ENCODE results near the gene C21orf58. TPM values are rescaled to one million over a fixed set of nuclear protein-coding genes. Genes with fewer than 3 reads are reported as not detected.

C21orf58 gene
- total RNA-seq, 1 experiment from 2014 or later, result 10.8 TPM

DNA sequence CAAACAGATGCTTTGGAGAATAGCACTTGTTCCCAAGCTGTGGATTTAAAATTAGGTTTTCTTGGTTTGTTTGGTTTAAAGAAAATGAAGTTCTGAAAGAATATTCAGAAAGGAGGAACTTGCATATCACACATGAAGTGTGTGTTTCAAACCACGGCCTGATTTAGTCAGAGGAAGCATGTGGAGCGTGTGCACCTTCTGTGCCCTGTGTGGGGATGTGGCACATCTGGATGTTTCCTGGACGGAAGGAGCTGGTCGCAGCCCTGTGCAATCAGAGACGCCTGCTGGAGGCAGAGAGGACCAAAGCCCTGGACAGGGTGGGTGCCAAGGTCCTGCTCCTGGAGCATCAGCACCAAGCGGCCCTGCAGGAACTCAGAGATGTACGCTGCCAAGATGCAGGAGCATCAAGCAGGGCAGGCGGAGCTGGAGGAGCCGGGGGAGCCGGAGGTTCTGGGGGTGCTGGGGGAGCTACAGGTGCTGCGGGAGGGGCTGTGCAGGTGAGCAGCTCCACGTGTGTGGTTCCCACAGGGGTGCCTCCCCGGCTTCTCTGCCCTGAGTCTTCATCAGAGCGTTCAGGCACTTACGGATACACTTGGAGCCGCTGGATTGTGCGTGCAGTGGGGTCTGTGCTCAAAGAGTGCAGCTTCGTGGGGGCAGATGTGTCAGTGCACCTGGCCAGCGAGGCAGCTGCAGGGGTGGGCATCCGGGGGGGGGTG is 46.0 kb upstream of the C21orf58 start:
- POLR2A ChIA-PET, result no interaction called here
- BruUV-seq (replicated peaks), result no TSS peak

More for the DNA sequence above, 46.0 kb upstream of the C21orf58 start:
- H3K4me2 ChIP-seq (ENCODE audit: low read length), result no peak overlapping the region
- no peaks in the 10 kb centered on the region for H3K9me2 ChIP-seq (ENCODE audit: insufficient read depth)
- TF ChIP-seq EGR1 (IDR thresholded peaks at IDR 0.05; ENCODE audit: low read depth) (no peak), TCF7L2 (IDR thresholded peaks at IDR 0.05; ENCODE audit: borderline replicate concordance, extremely low read depth, insufficient read depth, insufficient read length) (no peak), FOSL1 (IDR thresholded peaks at IDR 0.05; ENCODE audit: low read depth) (no peak), POLR2A (IDR thresholded peaks at IDR 0.05; ENCODE audit: borderline replicate concordance, extremely low read depth, insufficient read depth, insufficient read length) (no peak), SIN3A (IDR thresholded peaks at IDR 0.05; ENCODE audit: low read depth) (no peak), JUND (IDR thresholded peaks at IDR 0.05) (no peak), YY1 (IDR thresholded peaks at IDR 0.05; ENCODE audit: extremely low read depth, insufficient replicate concordance, low read depth, low read length) (no peak), RAD21 (IDR thresholded peaks at IDR 0.05; ENCODE audit: low read depth) (no peak), SP1 (IDR thresholded peaks at IDR 0.05; ENCODE audit: low read depth) (no peak), ATF3 (IDR thresholded peaks at IDR 0.05) (no peak), POLR2AphosphoS5 (IDR thresholded peaks at IDR 0.05; ENCODE audit: low read depth, low read length) (no peak), ELF1 (IDR thresholded peaks at IDR 0.05; ENCODE audit: borderline replicate concordance, low read depth) (no peak), ZFX (IDR thresholded peaks at IDR 0.05) (no peak)
- TF ChIP-seq, protein P1, sequence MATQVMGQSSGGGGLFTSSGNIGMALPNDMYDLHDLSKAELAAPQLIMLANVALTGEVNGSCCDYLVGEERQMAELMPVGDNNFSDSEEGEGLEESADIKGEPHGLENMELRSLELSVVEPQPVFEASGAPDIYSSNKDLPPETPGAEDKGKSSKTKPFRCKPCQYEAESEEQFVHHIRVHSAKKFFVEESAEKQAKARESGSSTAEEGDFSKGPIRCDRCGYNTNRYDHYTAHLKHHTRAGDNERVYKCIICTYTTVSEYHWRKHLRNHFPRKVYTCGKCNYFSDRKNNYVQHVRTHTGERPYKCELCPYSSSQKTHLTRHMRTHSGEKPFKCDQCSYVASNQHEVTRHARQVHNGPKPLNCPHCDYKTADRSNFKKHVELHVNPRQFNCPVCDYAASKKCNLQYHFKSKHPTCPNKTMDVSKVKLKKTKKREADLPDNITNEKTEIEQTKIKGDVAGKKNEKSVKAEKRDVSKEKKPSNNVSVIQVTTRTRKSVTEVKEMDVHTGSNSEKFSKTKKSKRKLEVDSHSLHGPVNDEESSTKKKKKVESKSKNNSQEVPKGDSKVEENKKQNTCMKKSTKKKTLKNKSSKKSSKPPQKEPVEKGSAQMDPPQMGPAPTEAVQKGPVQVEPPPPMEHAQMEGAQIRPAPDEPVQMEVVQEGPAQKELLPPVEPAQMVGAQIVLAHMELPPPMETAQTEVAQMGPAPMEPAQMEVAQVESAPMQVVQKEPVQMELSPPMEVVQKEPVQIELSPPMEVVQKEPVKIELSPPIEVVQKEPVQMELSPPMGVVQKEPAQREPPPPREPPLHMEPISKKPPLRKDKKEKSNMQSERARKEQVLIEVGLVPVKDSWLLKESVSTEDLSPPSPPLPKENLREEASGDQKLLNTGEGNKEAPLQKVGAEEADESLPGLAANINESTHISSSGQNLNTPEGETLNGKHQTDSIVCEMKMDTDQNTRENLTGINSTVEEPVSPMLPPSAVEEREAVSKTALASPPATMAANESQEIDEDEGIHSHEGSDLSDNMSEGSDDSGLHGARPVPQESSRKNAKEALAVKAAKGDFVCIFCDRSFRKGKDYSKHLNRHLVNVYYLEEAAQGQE (IDR thresholded peaks at IDR 0.05; ENCODE audit: low read depth), result no peak
- TF ChIP-seq, protein P2, sequence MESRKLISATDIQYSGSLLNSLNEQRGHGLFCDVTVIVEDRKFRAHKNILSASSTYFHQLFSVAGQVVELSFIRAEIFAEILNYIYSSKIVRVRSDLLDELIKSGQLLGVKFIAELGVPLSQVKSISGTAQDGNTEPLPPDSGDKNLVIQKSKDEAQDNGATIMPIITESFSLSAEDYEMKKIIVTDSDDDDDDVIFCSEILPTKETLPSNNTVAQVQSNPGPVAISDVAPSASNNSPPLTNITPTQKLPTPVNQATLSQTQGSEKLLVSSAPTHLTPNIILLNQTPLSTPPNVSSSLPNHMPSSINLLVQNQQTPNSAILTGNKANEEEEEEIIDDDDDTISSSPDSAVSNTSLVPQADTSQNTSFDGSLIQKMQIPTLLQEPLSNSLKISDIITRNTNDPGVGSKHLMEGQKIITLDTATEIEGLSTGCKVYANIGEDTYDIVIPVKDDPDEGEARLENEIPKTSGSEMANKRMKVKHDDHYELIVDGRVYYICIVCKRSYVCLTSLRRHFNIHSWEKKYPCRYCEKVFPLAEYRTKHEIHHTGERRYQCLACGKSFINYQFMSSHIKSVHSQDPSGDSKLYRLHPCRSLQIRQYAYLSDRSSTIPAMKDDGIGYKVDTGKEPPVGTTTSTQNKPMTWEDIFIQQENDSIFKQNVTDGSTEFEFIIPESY (IDR thresholded peaks at IDR 0.05; ENCODE audit: extremely low read depth, insufficient replicate concordance, low read length), result no peak
- DNase-seq (ENCODE audit: low read depth, low spot score), result no peak
- ChIA-PET RAD21 (ENCODE audit: low non-redundant PET in 1 of 2, low total read pairs in 2 of 2, uncharacterized antibody in 2 of 2, unreplicated experiment in 2 of 2) (no interaction called here), CTCF (no interaction called here)
- H3K4me1 ChIP-seq (ENCODE audit: control insufficient read depth in 1 of 2, insufficient read depth in 2 of 2, low read length in 2 of 2), result no peaks in the 10 kb centered on the region
- intact Hi-C loops (cut with micrococcal nuclease), result no loop called here
- no peak for ATAC-seq
- H2AFZ ChIP-seq (ENCODE audit: low read depth, low read length, poor library complexity, severe bottlenecking), result no peak overlapping the region
- H3K27ac ChIP-seq (ENCODE audit: low read depth, low read length), result no peak overlapping the region
- no peak overlapping the region for H3K4me3 ChIP-seq (replicated peaks in 1 of 2; ENCODE audit: low read depth in 1 of 2, low read length in 2 of 2)
- H3K36me3 ChIP-seq (ENCODE audit: control insufficient read depth in 1 of 2, insufficient read depth in 2 of 2, low read length in 2 of 2), result peaks cover 0 to 15% of the 10 kb centered on the region in 2 experiments; a peak in 3 of 4 replicates
- peaks cover 48% of the 10 kb centered on the region for H3K79me2 ChIP-seq (ENCODE audit: insufficient read depth, low read length)
- no peaks in the 10 kb centered on the region; the same call in 1 of the 2 replicates for H4K20me1 ChIP-seq (ENCODE audit: insufficient read depth)
- no peaks in the 10 kb centered on the region for H3K27me3 ChIP-seq (ENCODE audit: insufficient read depth, low read length)
- H3K9me3 ChIP-seq (ENCODE audit: control insufficient read depth in 1 of 2, insufficient read depth in 1 of 2, low read depth in 1 of 2, low read length in 2 of 2), result no peaks in the 10 kb centered on the region
- H3K9ac ChIP-seq (ENCODE audit: low read length), result no peak overlapping the region
